ENCODE data around the gene NR1H3.

Gene NR1H3

DNA sequence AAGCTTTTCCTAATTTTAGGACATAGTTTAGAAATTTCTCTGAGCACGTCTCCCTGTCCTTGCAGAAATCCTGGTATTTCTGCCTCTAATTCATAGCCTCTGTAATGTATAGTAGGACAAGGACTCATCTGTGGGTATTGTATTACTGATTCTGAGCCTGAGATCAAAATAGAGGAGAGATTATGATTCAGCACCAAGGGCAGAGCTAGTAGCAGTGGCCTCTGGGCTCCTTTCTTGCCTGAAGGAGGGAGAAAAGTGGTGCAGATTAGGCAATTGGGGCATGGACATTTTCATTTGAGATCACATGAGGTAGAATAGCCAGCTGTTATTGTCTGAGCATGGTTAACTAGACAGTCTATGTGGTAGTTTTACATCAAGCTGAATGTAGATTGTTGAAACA, 14.9 kb downstream of the NR1H3 start:
- DNase-seq (ENCODE audit: low read depth in 1 of 2, low spot score in 1 of 2): no peak
- H3K27ac ChIP-seq (replicated peaks): no peak overlapping the region
- TF ChIP-seq, protein P1, sequence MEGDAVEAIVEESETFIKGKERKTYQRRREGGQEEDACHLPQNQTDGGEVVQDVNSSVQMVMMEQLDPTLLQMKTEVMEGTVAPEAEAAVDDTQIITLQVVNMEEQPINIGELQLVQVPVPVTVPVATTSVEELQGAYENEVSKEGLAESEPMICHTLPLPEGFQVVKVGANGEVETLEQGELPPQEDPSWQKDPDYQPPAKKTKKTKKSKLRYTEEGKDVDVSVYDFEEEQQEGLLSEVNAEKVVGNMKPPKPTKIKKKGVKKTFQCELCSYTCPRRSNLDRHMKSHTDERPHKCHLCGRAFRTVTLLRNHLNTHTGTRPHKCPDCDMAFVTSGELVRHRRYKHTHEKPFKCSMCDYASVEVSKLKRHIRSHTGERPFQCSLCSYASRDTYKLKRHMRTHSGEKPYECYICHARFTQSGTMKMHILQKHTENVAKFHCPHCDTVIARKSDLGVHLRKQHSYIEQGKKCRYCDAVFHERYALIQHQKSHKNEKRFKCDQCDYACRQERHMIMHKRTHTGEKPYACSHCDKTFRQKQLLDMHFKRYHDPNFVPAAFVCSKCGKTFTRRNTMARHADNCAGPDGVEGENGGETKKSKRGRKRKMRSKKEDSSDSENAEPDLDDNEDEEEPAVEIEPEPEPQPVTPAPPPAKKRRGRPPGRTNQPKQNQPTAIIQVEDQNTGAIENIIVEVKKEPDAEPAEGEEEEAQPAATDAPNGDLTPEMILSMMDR (IDR thresholded peaks at IDR 0.05; ENCODE audit: insufficient read depth, low read length): no peak
- TF ChIP-seq, protein P2, sequence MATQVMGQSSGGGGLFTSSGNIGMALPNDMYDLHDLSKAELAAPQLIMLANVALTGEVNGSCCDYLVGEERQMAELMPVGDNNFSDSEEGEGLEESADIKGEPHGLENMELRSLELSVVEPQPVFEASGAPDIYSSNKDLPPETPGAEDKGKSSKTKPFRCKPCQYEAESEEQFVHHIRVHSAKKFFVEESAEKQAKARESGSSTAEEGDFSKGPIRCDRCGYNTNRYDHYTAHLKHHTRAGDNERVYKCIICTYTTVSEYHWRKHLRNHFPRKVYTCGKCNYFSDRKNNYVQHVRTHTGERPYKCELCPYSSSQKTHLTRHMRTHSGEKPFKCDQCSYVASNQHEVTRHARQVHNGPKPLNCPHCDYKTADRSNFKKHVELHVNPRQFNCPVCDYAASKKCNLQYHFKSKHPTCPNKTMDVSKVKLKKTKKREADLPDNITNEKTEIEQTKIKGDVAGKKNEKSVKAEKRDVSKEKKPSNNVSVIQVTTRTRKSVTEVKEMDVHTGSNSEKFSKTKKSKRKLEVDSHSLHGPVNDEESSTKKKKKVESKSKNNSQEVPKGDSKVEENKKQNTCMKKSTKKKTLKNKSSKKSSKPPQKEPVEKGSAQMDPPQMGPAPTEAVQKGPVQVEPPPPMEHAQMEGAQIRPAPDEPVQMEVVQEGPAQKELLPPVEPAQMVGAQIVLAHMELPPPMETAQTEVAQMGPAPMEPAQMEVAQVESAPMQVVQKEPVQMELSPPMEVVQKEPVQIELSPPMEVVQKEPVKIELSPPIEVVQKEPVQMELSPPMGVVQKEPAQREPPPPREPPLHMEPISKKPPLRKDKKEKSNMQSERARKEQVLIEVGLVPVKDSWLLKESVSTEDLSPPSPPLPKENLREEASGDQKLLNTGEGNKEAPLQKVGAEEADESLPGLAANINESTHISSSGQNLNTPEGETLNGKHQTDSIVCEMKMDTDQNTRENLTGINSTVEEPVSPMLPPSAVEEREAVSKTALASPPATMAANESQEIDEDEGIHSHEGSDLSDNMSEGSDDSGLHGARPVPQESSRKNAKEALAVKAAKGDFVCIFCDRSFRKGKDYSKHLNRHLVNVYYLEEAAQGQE (IDR thresholded peaks at IDR 0.05; ENCODE audit: insufficient replicate concordance, low read depth): peak; percentile 92
- H3K27me3 ChIP-seq (ENCODE audit: insufficient read depth, poor library complexity, severe bottlenecking): no peaks in the 10 kb centered on the region
- no peak overlapping the region for H3K4me3 ChIP-seq (replicated peaks; ENCODE audit: insufficient read depth, low read length)

DNA sequence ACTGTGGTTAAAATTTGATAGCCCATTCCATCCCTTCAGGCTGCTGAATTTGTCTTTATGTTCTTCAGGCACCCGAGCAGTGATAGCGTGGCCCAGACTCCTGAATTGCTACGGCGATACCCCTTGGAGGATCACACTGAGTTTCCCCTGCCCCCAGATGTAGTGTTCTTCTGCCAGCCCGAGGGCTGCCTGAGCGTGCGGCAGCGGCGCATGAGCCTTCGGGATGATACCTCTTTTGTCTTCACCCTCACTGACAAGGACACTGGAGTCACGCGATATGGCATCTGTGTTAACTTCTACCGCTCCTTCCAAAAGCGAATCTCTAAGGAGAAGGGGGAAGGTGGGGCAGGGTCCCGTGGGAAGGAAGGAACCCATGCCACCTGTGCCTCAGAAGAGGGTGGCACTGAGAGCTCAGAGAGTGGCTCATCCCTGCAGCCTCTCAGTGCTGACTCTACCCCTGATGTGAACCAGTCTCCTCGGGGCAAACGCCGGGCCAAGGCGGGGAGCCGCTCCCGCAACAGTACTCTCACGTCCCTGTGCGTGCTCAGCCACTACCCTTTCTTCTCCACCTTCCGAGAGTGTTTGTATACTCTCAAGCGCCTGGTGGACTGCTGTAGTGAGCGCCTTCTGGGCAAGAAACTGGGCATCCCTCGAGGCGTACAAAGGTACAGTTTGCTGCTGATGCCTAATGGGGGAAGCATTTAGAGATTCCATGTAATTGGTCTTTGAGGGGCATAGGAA, 16.9 kb downstream of the NR1H3 start:
- DNase-seq (ENCODE audit: low read depth in 1 of 2, low spot score in 1 of 2): no peak
- Histone ChIP-seq H3K4me3 (replicated peaks; ENCODE audit: insufficient read depth, low read length) (no peak overlapping the region), H3K27me3 (ENCODE audit: insufficient read depth, poor library complexity, severe bottlenecking) (no peaks in the 10 kb centered on the region), H3K27ac (replicated peaks) (no peak overlapping the region)
- TF ChIP-seq SPI1 (IDR thresholded peaks at IDR 0.05; ENCODE audit: borderline replicate concordance, low read depth) (no peak), GABPA (IDR thresholded peaks at IDR 0.05; ENCODE audit: low read depth) (no peak), POLR2AphosphoS5 (IDR thresholded peaks at IDR 0.05; ENCODE audit: low read depth) (no peak)
- TF ChIP-seq, protein P2 (IDR thresholded peaks at IDR 0.05; ENCODE audit: insufficient replicate concordance, low read depth): no peak
- TF ChIP-seq, protein P1 (IDR thresholded peaks at IDR 0.05; ENCODE audit: insufficient read depth, low read length): no peak

DNA sequence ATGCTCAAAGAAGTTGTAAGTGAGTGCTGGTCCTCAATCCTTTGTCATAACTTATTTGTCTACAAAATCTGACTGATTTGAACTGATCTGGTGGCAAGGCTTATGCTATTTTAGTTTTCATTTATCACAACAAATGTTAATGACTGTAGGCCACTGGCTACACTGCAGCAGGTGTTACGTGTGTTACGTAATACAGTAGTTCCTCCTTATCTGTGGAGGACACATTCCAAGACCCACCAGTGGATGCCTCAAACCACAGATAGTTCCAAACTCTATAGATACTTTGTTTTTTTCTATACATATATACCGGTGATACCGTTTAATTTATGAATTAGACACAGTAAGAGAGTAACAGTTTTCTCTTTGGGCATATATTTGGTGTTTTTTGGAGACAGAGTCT, 19.1 kb downstream of the NR1H3 start:
- peak in 1 of 2 experiments; percentile 17 for DNase-seq (ENCODE audit: low read depth in 1 of 2, low spot score in 1 of 2)
- TF ChIP-seq POLR2AphosphoS5 (IDR thresholded peaks at IDR 0.05; ENCODE audit: low read depth): no peak
- TF ChIP-seq SPI1 (IDR thresholded peaks at IDR 0.05; ENCODE audit: borderline replicate concordance, low read depth): no peak
- TF ChIP-seq, protein P2 (IDR thresholded peaks at IDR 0.05; ENCODE audit: insufficient replicate concordance, low read depth): no peak
- TF ChIP-seq, protein P1 (IDR thresholded peaks at IDR 0.05; ENCODE audit: insufficient read depth, low read length): no peak
- no peak for TF ChIP-seq GABPA (IDR thresholded peaks at IDR 0.05; ENCODE audit: low read depth)

More for the DNA sequence above, 19.1 kb downstream of the NR1H3 start:
- no peak overlapping the region for H3K27ac ChIP-seq (replicated peaks)
- no peaks in the 10 kb centered on the region for H3K27me3 ChIP-seq (ENCODE audit: insufficient read depth, poor library complexity, severe bottlenecking)
- no peak overlapping the region for H3K4me3 ChIP-seq (replicated peaks; ENCODE audit: insufficient read depth, low read length)

Measured in HL-60 (cell line).